Ectodermal cell (in vitro differentiated cells): ENCODE results near the gene MTIF3. TPM values are rescaled to one million over a fixed set of nuclear protein-coding genes. Genes with fewer than 3 reads are reported as not detected.

Experiments
- H3K27ac ChIP-seq: 2 replicates; pipeline ENCODE4 v1.7.0; 2013; ENCODE audit warnings: mild to moderate bottlenecking, low read depth, low read length; ENCODE audit not compliant: insufficient read depth, poor library complexity, severe bottlenecking
- H3K27me3 ChIP-seq: 2 replicates; pipeline ENCODE4 v1.7.0; 2013; ENCODE audit warnings: mild to moderate bottlenecking, low read length; ENCODE audit not compliant: insufficient read depth, control insufficient read depth, poor library complexity, severe bottlenecking
- H3K36me3 ChIP-seq: one replicate; pipeline ENCODE4 v1.7.0; 2013; ENCODE audit warnings: low read length; ENCODE audit not compliant: control insufficient read depth, insufficient read depth
- H3K4me1 ChIP-seq: one replicate; pipeline ENCODE4 v1.7.0; 2013; ENCODE audit warnings: low read length; ENCODE audit not compliant: control insufficient read depth, insufficient read depth
- H3K4me3 ChIP-seq: 2 replicates; pipeline ENCODE4 v1.7.0; 2013; ENCODE audit warnings: low read depth, low read length, control low read depth; ENCODE audit not compliant: insufficient read depth
- H3K9me3 ChIP-seq: 2 replicates; pipeline ENCODE4 v1.7.0; 2013; ENCODE audit warnings: mild to moderate bottlenecking, low read length, moderate library complexity; ENCODE audit not compliant: control insufficient read depth
- WGBS, 2 experiments: methylation state at CpG; one replicate each; pipeline ENCODE4 v1.1.7; 2013; ENCODE audit warnings: missing lambda C conversion rate in 2 of 2; 5-methylcytosine and 5-hydroxymethylcytosine counted together
- polyA plus RNA-seq, 4 experiments: library from polyadenylated mRNA; stranded (reverse); fragments of 50-300 nt; gene quantifications; one replicate each; pipeline ENCODE4 v1.2.3, GENCODE V29; 2013

Gene MTIF3
- polyA plus RNA-seq (2013, experiment 1 of 4) = 51.6 TPM
- 49.0 TPM for polyA plus RNA-seq (2013, experiment 2 of 4)
- 51.7 TPM for polyA plus RNA-seq (2013, experiment 3 of 4)
- polyA plus RNA-seq (2013, experiment 4 of 4) = 61.9 TPM

GRCh38 chr13:27449936-27450828, at the start of gene MTIF3:
MTIF3 (minus strand) TSS chr13:27450564; CDS start chr13:27440448, 10,116 bp downstream.
- peak within 1 kb of the TSS; percentile 74 for H3K4me3 ChIP-seq
- H3K27ac ChIP-seq = peak within 1 kb of the TSS; percentile 77
- no peaks in the 10 kb centered on the region for H3K9me3 ChIP-seq
- H3K4me1 ChIP-seq = peaks cover 5% of the 10 kb centered on the region
- H3K36me3 ChIP-seq = no peaks in the 10 kb centered on the region
- WGBS, 2 experiments = 0% methylated on average over 81 of the region's 81 CpGs
- H3K27me3 ChIP-seq = peaks cover 29% of the 10 kb centered on the region

- 94% methylated on average over 11 of the region's 11 CpGs for WGBS, 2 experiments
Measured at GRCh38 chr13:27497563-27498230, 47.3 kb upstream of the MTIF3 start.

GRCh38 chr13:27496536-27497273, 46.3 kb upstream of the MTIF3 start:
- Histone ChIP-seq H3K4me1 (no peaks in the 10 kb centered on the region), H3K27me3 (no peaks in the 10 kb centered on the region), H3K27ac (no peak overlapping the region), H3K36me3 (no peaks in the 10 kb centered on the region), H3K4me3 (no peak overlapping the region), H3K9me3 (no peaks in the 10 kb centered on the region)
- WGBS, 2 experiments = 77 to 78% methylated on average over 10 of the region's 10 CpGs

More at GRCh38 chr13:27497563-27498230, 47.3 kb upstream of the MTIF3 start:
- H3K36me3 ChIP-seq = no peaks in the 10 kb centered on the region
- no peaks in the 10 kb centered on the region for H3K4me1 ChIP-seq
- H3K27me3 ChIP-seq = no peaks in the 10 kb centered on the region
- no peaks in the 10 kb centered on the region for H3K9me3 ChIP-seq
- H3K27ac ChIP-seq = no peak overlapping the region
- H3K4me3 ChIP-seq = no peak overlapping the region

GRCh38 chr13:27496006-27496405, 45.6 kb upstream of the MTIF3 start:
- Histone ChIP-seq H3K4me3 (no peak overlapping the region), H3K27me3 (no peaks in the 10 kb centered on the region), H3K4me1 (no peaks in the 10 kb centered on the region), H3K9me3 (no peaks in the 10 kb centered on the region), H3K27ac (no peak overlapping the region), H3K36me3 (no peaks in the 10 kb centered on the region)
- 82 to 91% methylated on average over 4 of the region's 4 CpGs for WGBS, 2 experiments

- Histone ChIP-seq H3K9me3 (no peaks in the 10 kb centered on the region), H3K36me3 (no peaks in the 10 kb centered on the region), H3K27me3 (no peaks in the 10 kb centered on the region), H3K27ac (no peak overlapping the region), H3K4me1 (no peaks in the 10 kb centered on the region), H3K4me3 (no peak overlapping the region)
- 96 to 99% methylated on average over 3 of the region's 3 CpGs for WGBS, 2 experiments
Measured at GRCh38 chr13:27495551-27495950, 45.2 kb upstream of the MTIF3 start.

GRCh38 chr13:27493981-27494380, 43.6 kb upstream of the MTIF3 start:
- 100% methylated on average over 1 of the region's 2 CpGs for WGBS, 2 experiments

DNA sequence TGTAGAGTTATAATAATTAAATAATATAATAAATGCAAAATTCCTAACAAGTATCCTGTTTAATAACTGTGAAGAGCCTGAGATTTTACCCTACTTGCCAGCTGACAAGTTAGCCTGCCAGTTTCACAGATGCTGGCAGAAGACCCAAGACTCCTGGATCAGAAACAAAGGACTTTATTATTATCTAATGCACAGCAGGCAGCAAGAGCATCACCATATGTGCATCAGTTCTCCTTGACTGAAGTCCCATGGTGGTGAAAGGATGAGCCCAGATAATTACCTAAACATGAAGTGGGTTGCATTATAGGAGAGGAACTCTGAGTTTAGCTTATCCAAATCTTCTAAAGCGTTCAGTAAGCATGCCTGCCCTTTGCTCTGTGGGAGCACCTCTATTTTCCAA, 39.1 kb upstream of the MTIF3 start:
- Histone ChIP-seq H3K27me3 (no peaks in the 10 kb centered on the region), H3K4me3 (no peak overlapping the region), H3K9me3 (no peaks in the 10 kb centered on the region), H3K27ac (no peak overlapping the region), H3K36me3 (no peaks in the 10 kb centered on the region), H3K4me1 (no peaks in the 10 kb centered on the region)
- 75 to 81% methylated on average over 1 of the region's 1 CpG for WGBS, 2 experiments

More at GRCh38 chr13:27493981-27494380, 43.6 kb upstream of the MTIF3 start:
- H3K36me3 ChIP-seq = no peaks in the 10 kb centered on the region
- H3K4me3 ChIP-seq = no peak overlapping the region
- no peak overlapping the region for H3K27ac ChIP-seq
- no peaks in the 10 kb centered on the region for H3K9me3 ChIP-seq
- H3K4me1 ChIP-seq = no peaks in the 10 kb centered on the region
- no peaks in the 10 kb centered on the region for H3K27me3 ChIP-seq

- Histone ChIP-seq H3K4me3 (no peak overlapping the region), H3K9me3 (no peaks in the 10 kb centered on the region), H3K4me1 (no peaks in the 10 kb centered on the region), H3K36me3 (no peaks in the 10 kb centered on the region), H3K27me3 (no peaks in the 10 kb centered on the region), H3K27ac (no peak overlapping the region)
- WGBS, 2 experiments = 83% methylated on average over 3 to 5 of the region's 5 CpGs
Measured at GRCh38 chr13:27487776-27488175, 37.4 kb upstream of the MTIF3 start.

DNA sequence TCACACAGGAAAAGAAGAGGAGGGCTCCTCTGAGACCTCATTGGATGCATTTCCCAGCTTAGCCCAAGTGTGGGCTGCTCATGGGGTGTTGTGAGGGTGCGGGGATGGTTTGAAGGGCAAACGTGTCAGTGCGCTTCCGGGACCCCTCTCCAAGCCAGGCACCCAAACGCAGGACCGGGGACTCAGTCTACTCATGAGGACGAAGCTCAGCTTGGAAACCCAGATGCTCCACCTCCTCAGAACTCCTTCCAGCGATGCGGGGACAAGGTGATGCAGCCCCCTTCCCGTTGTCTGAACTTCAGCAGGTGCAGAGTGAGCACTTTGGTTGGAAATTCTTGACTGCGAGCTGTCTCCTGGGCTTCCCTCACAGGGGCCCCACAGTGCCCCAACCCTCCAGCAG, 33.1 kb upstream of the MTIF3 start:
- Histone ChIP-seq H3K4me3 (no peak overlapping the region), H3K9me3 (no peaks in the 10 kb centered on the region), H3K36me3 (no peaks in the 10 kb centered on the region), H3K27ac (no peak overlapping the region), H3K27me3 (peaks cover 8% of the 10 kb centered on the region), H3K4me1 (no peaks in the 10 kb centered on the region)
- 92% methylated on average over 11 of the region's 11 CpGs for WGBS, 2 experiments
